Stomach (tissue), 9 donors: ENCODE results near the gene SPSB3. TPM values are rescaled to one million over a fixed set of nuclear protein-coding genes. Genes with fewer than 3 reads are reported as not detected.

Experiments used
- DNase-seq, 2 donors: peaks; one replicate each; pipeline versions ENCODE4 v3.0.0 to v3.0.0-alpha.2; 2013 to 2019
- H3K27ac ChIP-seq, 5 donors: fragments of 200-600 bp in 4 of 5; sonication (generic) in 4 of 5; one replicate each; pipeline ENCODE4 v1.5.1; 2013 to 2019; ENCODE audit warnings: mild to moderate bottlenecking in 1 of 5, moderate library complexity in 1 of 5
- H3K27me3 ChIP-seq, 3 donors: fragments of 200-600 bp; sonication (generic); one replicate each; pipeline ENCODE4 v1.5.1; 2017 to 2019; ENCODE audit warnings: mixed run types in 1 of 3
- H3K36me3 ChIP-seq, 4 donors: fragments of 200-600 bp; sonication (generic); 1 replicate in 3 of 4; 2 replicates in 1 of 4; pipeline ENCODE4 v1.5.1; 2016 to 2019
- H3K4me1 ChIP-seq, 4 donors: fragments of 200-600 bp; sonication (generic); one replicate each; pipeline ENCODE4 v1.5.1; 2016 to 2019
- H3K4me3 ChIP-seq, 4 donors: fragments of 200-600 bp; sonication (generic) in 3 of 4; one replicate each; pipeline ENCODE4 v1.5.1; 2016 to 2019; ENCODE audit warnings: mild to moderate bottlenecking in 1 of 4
- H3K9me3 ChIP-seq, 4 donors: fragments of 200-600 bp; sonication (generic); one replicate each; pipeline ENCODE4 v1.5.1; 2016 to 2019
- EP300 ChIP-seq: sonication (generic); formaldehyde crosslinking; IDR thresholded peaks from one replicate; pipeline ENCODE4 v1.6.1; 2017; ENCODE audit warnings: antibody characterized with exemption
- POLR2A ChIP-seq, 4 donors: fragments of 450-650 bp; IDR thresholded peaks; one replicate each; pipeline ENCODE4 v1.6.1; 2016; ENCODE audit warnings: antibody characterized with exemption in 4 of 4, control low read depth in 2 of 4, mild to moderate bottlenecking in 1 of 4, moderate library complexity in 1 of 4
- POLR2AphosphoS5 ChIP-seq, 3 donors: sonication (generic); formaldehyde crosslinking; IDR thresholded peaks; one replicate each; pipeline ENCODE4 v1.6.1; 2016; ENCODE audit warnings: antibody characterized with exemption in 3 of 3
- WGBS, 5 donors: extraction: QIAGEN DNeasy Blood & Tissue Kit in 3 of 5; methylation state at CpG; one replicate each; pipeline versions ENCODE4 v1.1.5 to v1.1.7; 2013 to 2018; 5-methylcytosine and 5-hydroxymethylcytosine counted together
- intact Hi-C: fragments of 100-400 bp; cut with DNase I; formaldehyde crosslinking; loops from one replicate; pipeline ENCODE4 v1.15.1; 2023; ENCODE audit warnings: low total_unique reads
- polyA plus RNA-seq, 3 donors: library from polyadenylated mRNA; stranded (reverse); fragments of 200-250 nt; gene quantifications; one replicate each; pipeline ENCODE4 v1.2.3, GENCODE V29; 2013
- total RNA-seq, 5 donors: library from RNA; depleted of rRNA; stranded (reverse); fragments of >200 nt; gene quantifications; one replicate each; pipeline versions ENCODE4 v1.1.0 to v1.2.3, GENCODE V29; 2014 to 2016
- TF ChIP-seq, protein P1 (sequence below), 7 experiments: fragments of 450-650 bp in 4 of 7; fragments of 200-600 bp in 3 of 7; sonication (generic) in 3 of 7; IDR thresholded peaks; one replicate each; pipeline ENCODE4 v1.5.1; 2016 to 2019; ENCODE audit warnings: antibody characterized with exemption in 7 of 7, control low read depth in 2 of 7, mild to moderate bottlenecking in 1 of 7
- donor health status: healthy with polysubstance abuse.
- donor health status: Bipolar disorder and iron deficiency.
- donor health status: healthy.

Gene SPSB3
- total and polyA plus RNA-seq, 8 donors = 22.2 to 186 (median 73.8) TPM

DNA sequence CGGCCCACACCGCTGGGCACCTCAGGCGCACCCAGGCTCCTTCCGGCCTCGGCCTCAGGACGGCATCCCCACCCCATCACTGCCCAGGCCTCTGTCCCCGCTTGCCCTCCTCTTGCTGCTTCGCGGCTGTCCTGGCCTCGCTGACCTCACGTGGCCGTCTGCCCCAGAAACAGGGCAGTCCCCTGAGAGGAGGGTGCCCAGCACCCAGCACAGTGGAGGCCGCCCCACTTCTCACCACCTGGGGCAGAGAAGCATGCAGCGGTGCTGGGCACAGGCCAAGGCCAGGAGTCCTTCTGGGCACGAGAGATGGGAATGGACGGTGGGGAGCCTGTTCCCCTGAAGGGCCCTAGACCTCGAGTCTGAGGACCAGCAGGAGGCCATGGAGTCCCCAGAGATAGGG, 35.3 kb upstream of the SPSB3 start:
- intact Hi-C loops = no loop called here
- TF ChIP-seq POLR2AphosphoS5 (IDR thresholded peaks at IDR 0.05) (no peak), POLR2A (IDR thresholded peaks at IDR 0.05) (no peak), EP300 (no peak)
- TF ChIP-seq, protein P1, sequence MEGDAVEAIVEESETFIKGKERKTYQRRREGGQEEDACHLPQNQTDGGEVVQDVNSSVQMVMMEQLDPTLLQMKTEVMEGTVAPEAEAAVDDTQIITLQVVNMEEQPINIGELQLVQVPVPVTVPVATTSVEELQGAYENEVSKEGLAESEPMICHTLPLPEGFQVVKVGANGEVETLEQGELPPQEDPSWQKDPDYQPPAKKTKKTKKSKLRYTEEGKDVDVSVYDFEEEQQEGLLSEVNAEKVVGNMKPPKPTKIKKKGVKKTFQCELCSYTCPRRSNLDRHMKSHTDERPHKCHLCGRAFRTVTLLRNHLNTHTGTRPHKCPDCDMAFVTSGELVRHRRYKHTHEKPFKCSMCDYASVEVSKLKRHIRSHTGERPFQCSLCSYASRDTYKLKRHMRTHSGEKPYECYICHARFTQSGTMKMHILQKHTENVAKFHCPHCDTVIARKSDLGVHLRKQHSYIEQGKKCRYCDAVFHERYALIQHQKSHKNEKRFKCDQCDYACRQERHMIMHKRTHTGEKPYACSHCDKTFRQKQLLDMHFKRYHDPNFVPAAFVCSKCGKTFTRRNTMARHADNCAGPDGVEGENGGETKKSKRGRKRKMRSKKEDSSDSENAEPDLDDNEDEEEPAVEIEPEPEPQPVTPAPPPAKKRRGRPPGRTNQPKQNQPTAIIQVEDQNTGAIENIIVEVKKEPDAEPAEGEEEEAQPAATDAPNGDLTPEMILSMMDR (IDR thresholded peaks at IDR 0.05) = no peak

DNA sequence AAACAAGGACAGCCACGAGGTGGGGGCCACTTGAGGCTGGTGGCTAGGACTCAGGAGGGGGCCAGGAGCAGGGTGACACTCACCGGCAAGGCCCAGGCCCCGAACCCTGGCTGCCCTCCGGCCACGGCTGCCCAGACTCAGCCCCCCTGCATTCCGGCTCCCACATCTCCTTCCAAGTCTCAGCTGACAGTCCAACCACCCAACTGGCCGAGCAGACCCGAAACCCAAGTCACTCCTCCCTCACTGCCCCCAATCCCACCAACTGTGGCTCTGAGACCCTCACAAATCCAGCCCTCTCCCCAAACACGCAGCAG, 34.9 kb upstream of the SPSB3 start:
- Histone ChIP-seq H3K9me3 (no peaks in the 10 kb centered on the region), H3K4me3 (no peak overlapping the region), H3K27ac (no peak overlapping the region), H3K4me1 (peaks cover 0 to 12% (median 10%) of the 10 kb centered on the region in 4 donors), H3K36me3 (peaks cover 29 to 88% (median 87%) of the 10 kb centered on the region in 4 donors), H3K27me3 (no peaks in the 10 kb centered on the region)
- WGBS, 5 donors = 80 to 97% (median 93%) methylated on average over 6 to 9 of the region's 9 CpGs
- no peak for DNase-seq
- intact Hi-C loops = no loop called here
- TF ChIP-seq POLR2AphosphoS5 (IDR thresholded peaks at IDR 0.05) (no peak), EP300 (no peak), POLR2A (IDR thresholded peaks at IDR 0.05) (no peak)
- TF ChIP-seq, protein P1 (IDR thresholded peaks at IDR 0.05) = no peak

More for the DNA sequence above, 35.3 kb upstream of the SPSB3 start:
- DNase-seq = no peak
- peaks cover 0 to 8% (median 6%) of the 10 kb centered on the region in 4 donors for H3K4me1 ChIP-seq
- H3K27ac ChIP-seq = no peak overlapping the region
- no peaks in the 10 kb centered on the region for H3K9me3 ChIP-seq
- H3K36me3 ChIP-seq = peaks cover 29 to 93% (median 91%) of the 10 kb centered on the region in 4 donors
- no peak overlapping the region for H3K4me3 ChIP-seq
- H3K27me3 ChIP-seq = no peaks in the 10 kb centered on the region
- whole genome bisulfite sequencing, 5 donors = 91 to 95% (median 92%) methylated on average over 14 to 17 of the region's 17 CpGs

DNA sequence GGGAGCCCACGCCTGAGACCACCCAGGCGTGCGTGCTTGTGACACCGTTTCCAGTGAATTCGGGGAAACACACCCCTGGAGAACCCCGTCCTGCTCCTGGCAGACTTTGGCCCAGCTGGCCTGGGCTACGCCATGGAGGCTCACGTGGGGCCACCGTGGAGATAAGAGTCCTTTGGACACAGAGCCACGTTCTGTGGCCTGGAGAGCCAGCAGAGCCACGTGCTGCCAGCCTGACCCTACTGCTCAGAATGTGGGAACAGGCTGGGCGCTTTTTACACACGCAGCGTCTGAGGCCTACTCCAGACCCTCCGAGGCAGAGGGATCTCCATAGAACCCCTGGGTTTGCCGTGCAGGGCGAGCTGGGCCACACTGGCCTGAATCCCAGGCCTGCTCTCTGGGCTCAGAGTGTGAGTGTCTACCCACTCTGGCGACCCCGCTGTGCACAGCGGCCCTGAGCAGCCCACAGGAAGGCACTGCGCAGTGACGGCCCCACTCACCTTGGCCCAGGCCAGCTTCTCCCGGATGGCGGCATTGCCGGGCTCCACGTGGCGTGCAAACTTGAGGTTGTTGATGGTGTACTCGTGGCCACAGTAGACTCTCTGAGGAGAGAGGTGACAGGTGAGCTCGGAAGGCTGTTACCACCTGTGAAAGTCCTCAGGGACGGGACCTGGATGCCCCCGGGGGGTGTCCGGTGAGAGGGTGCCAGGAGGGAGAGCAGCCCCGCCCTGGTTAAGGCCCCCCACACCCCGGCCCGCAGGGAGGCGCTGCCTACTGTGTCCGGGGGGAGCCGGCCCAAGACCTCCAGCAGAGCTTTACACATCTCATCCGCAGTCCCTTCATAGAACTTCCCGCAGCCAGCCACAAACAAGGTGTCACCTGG, 34.3 kb upstream of the SPSB3 start:
- peaks cover 0 to 15% (median 11%) of the 10 kb centered on the region in 4 donors for H3K4me1 ChIP-seq
- no peaks in the 10 kb centered on the region for H3K27me3 ChIP-seq
- 83 to 96% (median 90%) methylated on average over 17 to 40 of the region's 40 CpGs for WGBS, 5 donors
- no peak for TF ChIP-seq POLR2A (IDR thresholded peaks at IDR 0.05)
- no peak for TF ChIP-seq EP300
- TF ChIP-seq, protein P1 (IDR thresholded peaks at IDR 0.05) = no peak
- TF ChIP-seq POLR2AphosphoS5 (IDR thresholded peaks at IDR 0.05) = no peak
- H3K27ac ChIP-seq = no peak overlapping the region
- H3K9me3 ChIP-seq = no peaks in the 10 kb centered on the region
- no peak overlapping the region for H3K4me3 ChIP-seq
- DNase-seq = no peak
- intact Hi-C loops = no loop called here
- H3K36me3 ChIP-seq = peaks cover 29 to 82% (median 81%) of the 10 kb centered on the region in 4 donors

DNA sequence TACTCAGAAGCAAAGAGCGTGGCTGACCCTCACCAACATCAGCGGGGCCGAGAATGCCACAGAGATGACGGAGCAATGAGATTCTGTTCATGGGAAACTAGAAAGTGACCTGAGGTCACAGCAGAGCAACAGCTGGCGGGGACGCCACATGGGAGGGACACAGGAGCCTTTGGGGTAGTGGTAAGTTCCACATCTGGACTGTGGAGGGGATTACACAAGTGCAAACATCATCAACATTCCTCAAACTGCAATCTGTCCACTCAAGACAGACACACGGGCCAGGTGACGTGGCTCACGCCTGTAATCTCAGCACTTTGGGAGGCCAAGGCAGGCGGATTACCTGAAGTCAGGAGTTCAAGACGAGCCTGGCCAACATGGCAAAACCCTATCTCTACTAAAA, 33.1 kb upstream of the SPSB3 start:
- no peak for TF ChIP-seq POLR2AphosphoS5 (IDR thresholded peaks at IDR 0.05)
- TF ChIP-seq POLR2A (IDR thresholded peaks at IDR 0.05) = no peak
- TF ChIP-seq, protein P1 (IDR thresholded peaks at IDR 0.05) = no peak
- WGBS, 5 donors = 84 to 93% (median 88%) methylated on average over 11 of the region's 11 CpGs
- Histone ChIP-seq H3K36me3 (peaks cover 18 to 80% (median 75%) of the 10 kb centered on the region in 4 donors), H3K27me3 (no peaks in the 10 kb centered on the region), H3K4me1 (peaks cover 0 to 12% (median 11%) of the 10 kb centered on the region in 4 donors), H3K9me3 (no peaks in the 10 kb centered on the region), H3K4me3 (no peak overlapping the region), H3K27ac (no peak overlapping the region)
- no peak for DNase-seq
- intact Hi-C loops = no loop called here
